SU-DHL-6 (cell line): ENCODE results near the gene HCST.

Experiments used
- H2AFZ ChIP-seq: fragments of 200-600 bp; sonication (generic); 2 replicates; pipeline ENCODE4 v1.6.1; 2014; ENCODE audit warnings: low read depth, mild to moderate bottlenecking, moderate library complexity, mixed read lengths, antibody characterized with exemption, low read length; ENCODE audit not compliant: severe bottlenecking
- H3F3A ChIP-seq: fragments of 200-600 bp; shearing (Covaris generic); 2 replicates; pipeline ENCODE4 v1.6.0; 2016; ENCODE audit warnings: antibody characterized with exemption, mild to moderate bottlenecking; ENCODE audit not compliant: insufficient read depth
- H3K27ac ChIP-seq: fragments of 200-600 bp; sonication (generic); 2 replicates; pipeline ENCODE4 v1.5.1; 2016; ENCODE audit warnings: low read depth, mild to moderate bottlenecking, low read length, moderate library complexity, mixed read lengths
- H3K27me3 ChIP-seq: fragments of 200-600 bp; sonication (generic), shearing (Covaris generic); 2 replicates; pipeline ENCODE4 v1.6.0; 2014; ENCODE audit warnings: mild to moderate bottlenecking, low read length
- H3K36me3 ChIP-seq: fragments of 200-600 bp; sonication (generic); 2 replicates; pipeline ENCODE4 v1.6.1; 2014; ENCODE audit warnings: mild to moderate bottlenecking, low read length, mixed read lengths
- H3K4me2 ChIP-seq: fragments of 300-600, 200-600 bp; shearing (Covaris generic), sonication (generic); 2 replicates; pipeline ENCODE4 v1.6.0; 2014; ENCODE audit warnings: low read length, low read depth, mild to moderate bottlenecking; ENCODE audit not compliant: poor library complexity, severe bottlenecking
- H3K4me3 ChIP-seq: fragments of 200-600 bp; sonication (generic); 2 replicates; pipeline ENCODE4 v1.5.1; 2014; ENCODE audit warnings: antibody characterized with exemption, low read length, mild to moderate bottlenecking, mixed read lengths; ENCODE audit not compliant: insufficient read depth, poor library complexity, severe bottlenecking
- H3K79me2 ChIP-seq: fragments of 200-600 bp; sonication (generic); 2 replicates; pipeline ENCODE4 v1.6.1; 2014; ENCODE audit warnings: mild to moderate bottlenecking, low read length, moderate library complexity; ENCODE audit not compliant: insufficient read depth
- H3K9ac ChIP-seq: fragments of 200-600 bp; sonication (generic); 2 replicates; pipeline ENCODE4 v1.7.0; 2014; ENCODE audit warnings: mild to moderate bottlenecking, low read length
- H3K9me2 ChIP-seq: fragments of 200-600 bp; sonication (generic); replicated peaks from 2 replicates; pipeline ENCODE4 v1.6.1; 2014; ENCODE audit warnings: low read length; ENCODE audit not compliant: insufficient read depth
- H3K9me3 ChIP-seq: fragments of 200-600 bp; sonication (generic); 2 replicates; pipeline ENCODE4 v1.6.1; 2014; ENCODE audit warnings: low read length, mixed read lengths; ENCODE audit not compliant: insufficient read depth
- H4K20me1 ChIP-seq: fragments of 200-600 bp; sonication (generic); 2 replicates; pipeline ENCODE4 v1.6.1; 2014; ENCODE audit warnings: low read depth, mild to moderate bottlenecking, antibody characterized with exemption, low read length, moderate library complexity, mixed read lengths
- CTCF ChIP-seq: fragments of 200-600 bp; sonication (generic); IDR thresholded peaks from one replicate; pipeline ENCODE4 v1.5.1; 2017; ENCODE audit warnings: antibody characterized with exemption, mild to moderate bottlenecking, low read length, moderate library complexity; ENCODE audit not compliant: insufficient read depth, poor library complexity, severe bottlenecking
- EZH2phosphoT487 ChIP-seq: fragments of 200-600 bp; sonication (generic), shearing (Covaris generic); conservative IDR thresholded peaks from 2 replicates; pipeline ENCODE4 v1.6.1; 2018; ENCODE audit warnings: mild to moderate bottlenecking, antibody characterized with exemption, low read length, moderate library complexity, mixed read lengths

The HCST gene

GRCh38 chr19:35858311-35858710 is 44.0 kb upstream of the HCST start:
- TF ChIP-seq CTCF (no peak), EZH2phosphoT487 (no peak)
- Histone ChIP-seq H2AFZ (no peak overlapping the region), H3K27me3 (no peaks in the 10 kb centered on the region), H3K27ac (no peak overlapping the region), H4K20me1 (no peaks in the 10 kb centered on the region), H3K36me3 (no peaks in the 10 kb centered on the region), H3K9ac (no peak overlapping the region), H3K9me2 (no peaks in the 10 kb centered on the region), H3K4me2 (no peak overlapping the region), H3K79me2 (no peaks in the 10 kb centered on the region), H3K4me3 (no peak overlapping the region), H3F3A (no peaks in the 10 kb centered on the region), H3K9me3 (no peaks in the 10 kb centered on the region)

- H3K27ac ChIP-seq: no peak overlapping the region
- H3K27me3 ChIP-seq: no peaks in the 10 kb centered on the region
- no peaks in the 10 kb centered on the region for H3K9me2 ChIP-seq
- H3K9ac ChIP-seq: no peak overlapping the region
- H3K79me2 ChIP-seq: no peaks in the 10 kb centered on the region
- no peaks in the 10 kb centered on the region for H3K36me3 ChIP-seq
- TF ChIP-seq EZH2phosphoT487 (no peak), CTCF (no peak)
- no peaks in the 10 kb centered on the region for H3K9me3 ChIP-seq
- H2AFZ ChIP-seq: no peak overlapping the region
- H3F3A ChIP-seq: no peaks in the 10 kb centered on the region
- no peaks in the 10 kb centered on the region for H4K20me1 ChIP-seq
- H3K4me3 ChIP-seq: no peak overlapping the region
- H3K4me2 ChIP-seq: no peak overlapping the region
These were observed 42.9 kb upstream of the HCST start for GRCh38 chr19:35859414-35859813.

GRCh38 chr19:35860436-35860817 is 41.9 kb upstream of the HCST start:
- Histone ChIP-seq H3K9me3 (no peaks in the 10 kb centered on the region), H3K79me2 (no peaks in the 10 kb centered on the region), H3F3A (no peaks in the 10 kb centered on the region), H4K20me1 (no peaks in the 10 kb centered on the region), H3K27me3 (no peaks in the 10 kb centered on the region), H3K36me3 (no peaks in the 10 kb centered on the region), H3K27ac (no peak overlapping the region), H2AFZ (no peak overlapping the region), H3K4me3 (no peak overlapping the region), H3K9ac (no peak overlapping the region), H3K4me2 (no peak overlapping the region), H3K9me2 (no peaks in the 10 kb centered on the region)
- TF ChIP-seq CTCF (no peak), EZH2phosphoT487 (no peak)
